HG02840 (cell line): ENCODE data around the gene HNRNPM.

Experiments used
- ATAC-seq: cut with Tn5 transposase; IDR thresholded peaks from one replicate; pipeline ENCODE4 v1.9.1; 2021; ENCODE audit warnings: mild to moderate bottlenecking, moderate library complexity, moderate number of reproducible peaks; ENCODE audit not compliant: unreplicated experiment, low FRiP score

Gene HNRNPM

DNA sequence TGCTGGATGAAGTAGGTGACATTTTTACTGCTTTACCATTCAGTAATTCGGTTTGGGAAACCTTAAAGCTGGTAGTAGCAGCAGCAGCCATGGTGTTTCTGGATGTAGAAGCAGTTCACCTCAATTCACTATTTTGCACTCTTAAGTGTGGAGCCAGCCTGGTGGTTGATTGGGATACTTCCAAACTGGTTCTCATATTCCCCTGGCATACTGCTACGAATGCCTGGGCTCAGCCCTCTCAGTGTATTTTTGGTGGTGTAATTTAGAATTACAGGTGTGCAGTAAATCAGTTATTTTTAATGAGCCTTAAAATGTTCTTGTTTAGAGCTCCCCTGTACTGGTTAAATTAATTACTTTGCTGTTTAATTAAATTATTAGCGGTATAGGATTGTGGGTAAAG lies 12.4 kb downstream of the HNRNPM start:
- no peak for ATAC-seq

DNA sequence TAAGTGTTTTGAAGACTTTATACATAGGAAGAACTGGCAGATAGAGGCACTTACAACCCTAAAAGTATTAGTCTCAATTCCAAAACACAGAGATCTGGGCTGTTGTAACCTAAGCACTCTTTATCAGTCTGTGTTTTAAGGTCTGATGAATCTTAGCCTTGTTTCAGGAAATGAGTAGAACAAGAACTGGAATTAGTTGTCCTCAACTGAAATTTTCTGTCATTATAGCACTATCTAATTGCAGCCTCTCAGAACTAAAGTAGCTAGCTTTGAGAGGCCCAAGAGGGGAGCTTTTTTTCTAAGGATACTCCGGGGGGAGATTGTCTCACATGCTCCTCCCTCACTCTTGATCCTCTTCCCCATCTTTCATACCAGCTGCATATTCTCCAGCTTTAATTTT lies 13.1 kb downstream of the HNRNPM start:
- no peak for ATAC-seq

DNA sequence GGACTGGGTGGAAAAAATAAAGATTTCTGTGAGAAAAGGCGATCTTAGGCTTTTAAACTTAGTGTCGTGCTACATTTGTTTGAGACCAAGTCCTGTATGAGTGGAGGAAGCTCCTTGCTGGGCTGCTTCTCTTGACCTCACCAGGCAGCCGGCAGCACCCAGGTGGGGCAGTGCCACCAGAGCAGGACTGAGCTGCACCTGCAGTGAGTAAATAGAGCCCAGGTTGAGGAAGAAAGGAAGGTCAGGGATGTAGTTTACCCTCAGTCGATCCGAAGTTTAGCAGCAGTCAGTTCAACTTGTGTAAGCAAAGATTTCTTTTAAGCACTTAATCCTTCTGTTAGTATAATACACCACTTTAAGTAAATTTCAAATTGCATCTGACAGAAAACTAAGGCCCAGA lies 13.6 kb downstream of the HNRNPM start:
- no peak for ATAC-seq

DNA sequence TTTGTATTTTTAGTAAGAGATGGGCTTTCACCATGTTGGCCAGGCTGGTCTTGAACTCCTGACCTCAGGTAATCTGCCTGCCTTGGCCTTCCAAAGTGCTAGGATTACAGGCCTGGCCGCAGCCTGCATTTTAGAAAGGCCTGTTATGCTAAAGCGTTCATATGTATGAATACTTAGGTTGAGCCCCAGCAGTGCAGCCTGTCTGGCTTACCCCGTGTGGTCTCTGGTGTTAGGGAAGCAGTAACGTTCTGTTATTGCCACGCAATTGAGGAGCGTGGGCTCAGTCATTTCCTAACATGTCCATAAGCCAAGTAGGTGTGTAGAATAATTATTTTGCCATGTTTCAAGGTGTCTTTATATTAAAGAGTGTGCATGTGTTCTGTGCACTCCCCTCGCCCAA lies 14.3 kb downstream of the HNRNPM start:
- ATAC-seq, result no peak

DNA sequence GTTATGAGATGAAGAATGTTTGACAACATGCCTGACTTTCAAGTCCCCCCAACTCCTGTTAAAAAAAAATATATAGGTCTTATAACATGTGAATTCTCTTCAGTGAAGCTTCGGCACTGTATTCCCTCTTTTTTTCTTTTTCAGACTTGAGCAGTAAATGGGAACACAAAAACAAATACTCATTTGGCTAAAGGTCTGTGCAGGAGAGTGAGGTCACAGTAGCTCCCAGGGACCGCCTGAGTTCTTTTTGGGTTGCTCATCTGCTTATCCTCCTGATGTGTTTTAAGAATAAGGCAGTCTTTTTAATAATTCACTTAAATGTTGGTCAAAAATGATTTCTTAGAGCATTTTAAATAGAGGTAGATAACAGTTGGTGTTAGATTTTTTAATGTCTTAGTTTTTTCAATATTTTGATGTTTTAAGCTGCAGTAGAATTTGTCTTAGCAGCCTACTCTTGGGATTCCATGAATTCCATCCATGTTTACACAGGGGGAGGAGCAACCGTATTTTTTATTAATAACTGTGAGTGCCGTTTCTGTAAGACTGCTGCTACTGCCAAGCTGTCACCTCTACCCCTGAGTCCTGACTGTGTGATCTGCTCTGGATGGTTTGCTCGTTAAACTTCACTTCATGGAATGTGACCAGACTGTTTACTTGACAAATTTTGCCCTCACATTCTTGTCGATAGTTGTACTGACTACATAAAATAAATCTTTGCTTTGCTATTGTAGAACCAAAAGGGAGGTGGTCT lies 14.9 kb downstream of the HNRNPM start:
- ATAC-seq, result no peak

DNA sequence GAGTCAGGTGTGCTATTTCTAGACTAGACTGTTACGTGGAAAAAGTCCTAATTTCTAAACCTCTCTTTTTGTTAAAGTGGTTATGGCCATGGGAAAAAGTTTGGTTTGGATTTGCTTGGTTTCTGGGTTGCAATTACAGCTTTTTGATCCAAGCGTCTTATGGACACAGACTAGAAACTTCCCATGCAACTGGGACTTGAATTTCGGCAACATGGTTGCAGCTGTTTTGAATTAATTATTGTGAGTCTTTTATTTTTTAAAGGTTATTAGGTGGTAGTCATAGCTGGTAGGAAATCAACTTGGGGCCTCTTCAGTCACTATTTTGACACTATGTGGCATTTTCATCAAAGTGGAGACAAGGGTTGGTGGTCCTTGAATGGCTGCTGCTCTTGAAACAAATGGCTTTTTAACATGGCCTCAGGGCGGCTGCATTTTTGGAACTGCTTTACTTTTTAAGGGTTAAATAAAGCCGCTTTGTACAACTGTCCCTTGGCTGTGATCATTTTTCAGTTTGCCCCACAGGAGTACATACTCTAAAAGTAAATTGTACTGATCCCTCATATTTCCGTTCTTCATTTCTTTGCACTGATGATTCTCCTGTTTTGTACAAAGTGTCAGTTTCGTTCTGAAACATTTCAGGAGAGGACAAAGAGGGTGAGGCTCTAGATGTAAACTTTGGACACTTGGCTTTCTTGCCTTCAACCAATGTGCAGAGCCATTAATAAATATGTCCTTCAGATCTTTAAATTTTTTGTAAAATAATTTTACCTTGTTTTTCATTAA lies 15.9 kb downstream of the HNRNPM start:
- no peak for ATAC-seq

DNA sequence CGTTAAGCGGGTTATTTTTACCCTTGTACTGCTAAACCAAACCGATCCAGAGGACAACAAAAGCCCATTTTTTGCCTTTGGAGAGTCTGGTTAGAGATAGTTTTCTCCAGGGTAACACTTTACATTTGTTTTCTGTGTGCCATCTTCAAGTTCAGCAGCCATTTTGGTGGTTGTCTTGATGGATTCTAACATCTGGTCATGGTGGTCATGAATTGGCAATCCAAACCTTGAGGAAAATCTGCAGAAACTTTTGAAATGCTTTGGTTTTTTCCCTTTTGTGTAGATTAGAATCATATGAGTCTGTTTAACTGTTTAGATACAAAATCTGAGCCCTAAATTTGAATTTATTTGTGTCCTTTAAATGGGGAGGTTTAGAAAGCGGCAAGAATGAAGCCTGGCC lies 16.6 kb downstream of the HNRNPM start:
- no peak for ATAC-seq

DNA sequence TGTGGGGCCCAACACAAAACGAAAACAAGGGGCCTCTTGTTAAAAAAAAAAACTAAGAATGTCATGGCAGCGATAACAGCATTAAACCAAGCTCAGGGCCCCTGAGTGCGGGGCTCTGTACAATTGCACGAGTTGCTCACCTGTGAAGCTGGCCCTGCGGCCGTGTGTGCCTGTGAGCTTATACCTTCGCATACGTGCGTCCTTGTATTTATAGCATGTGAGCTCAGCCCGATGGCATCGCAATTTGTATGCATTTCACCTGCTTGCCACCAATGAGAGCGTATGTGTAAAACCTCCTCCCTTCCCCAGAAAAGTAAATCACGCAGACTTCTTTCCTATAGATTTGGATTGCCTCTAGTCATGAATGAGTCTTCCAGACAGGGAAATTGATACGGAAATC lies 17.1 kb downstream of the HNRNPM start:
- ATAC-seq, result no peak

DNA sequence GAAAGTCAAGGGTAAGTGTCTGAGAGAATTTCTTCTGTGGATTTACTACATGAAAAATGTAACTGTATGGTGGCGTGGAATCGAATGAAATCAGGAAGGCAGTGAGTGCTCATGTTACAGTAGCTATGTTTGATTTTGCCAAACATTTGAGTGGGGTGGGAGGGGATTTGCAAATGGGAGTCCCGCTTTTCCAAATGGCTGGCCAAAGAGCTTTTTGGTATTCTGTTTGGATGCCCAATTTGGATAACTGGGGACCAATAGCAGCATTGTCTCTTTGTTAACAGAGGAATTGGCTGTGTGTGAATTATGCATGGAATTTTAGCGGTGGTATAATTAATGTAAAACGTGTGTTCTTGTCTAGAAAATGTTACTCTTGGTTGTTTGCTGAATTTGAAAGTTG lies 17.8 kb downstream of the HNRNPM start:
- no peak for ATAC-seq

DNA sequence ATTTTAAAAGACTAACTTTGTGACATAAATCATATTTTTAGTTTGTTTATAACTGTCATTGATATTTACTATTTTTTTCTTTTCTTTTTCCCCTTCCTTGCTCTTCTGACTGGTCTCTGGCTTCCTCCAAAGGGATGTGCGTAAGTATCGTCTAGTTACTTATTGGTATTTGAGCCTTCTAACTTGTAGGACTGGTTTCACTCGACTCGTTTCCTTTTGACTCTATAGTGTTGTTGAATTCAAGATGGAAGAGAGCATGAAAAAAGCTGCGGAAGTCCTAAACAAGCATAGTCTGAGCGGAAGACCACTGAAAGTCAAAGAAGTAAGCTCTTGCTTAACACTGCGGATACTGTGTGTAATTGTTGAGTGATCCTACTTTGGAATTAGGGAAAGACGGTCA lies 18.6 kb downstream of the HNRNPM start:
- no peak for ATAC-seq

DNA sequence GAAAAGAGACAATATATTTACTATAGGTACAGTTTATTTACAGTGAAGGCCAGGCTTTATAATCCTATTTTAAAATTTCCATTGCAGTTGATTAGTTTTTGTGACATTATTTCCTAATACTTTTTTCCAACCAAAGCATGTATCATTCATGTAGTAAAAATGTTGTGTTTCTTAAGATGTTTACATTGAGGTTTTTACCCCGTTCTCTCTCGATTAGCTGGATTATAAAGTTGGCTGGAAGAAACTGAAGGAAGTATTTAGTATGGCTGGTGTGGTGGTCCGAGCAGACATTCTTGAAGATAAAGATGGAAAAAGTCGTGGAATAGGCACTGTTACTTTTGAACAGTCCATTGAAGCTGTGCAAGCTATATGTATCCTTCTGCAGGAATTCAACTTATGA lies 21.2 kb downstream of the HNRNPM start:
- no peak for ATAC-seq

DNA sequence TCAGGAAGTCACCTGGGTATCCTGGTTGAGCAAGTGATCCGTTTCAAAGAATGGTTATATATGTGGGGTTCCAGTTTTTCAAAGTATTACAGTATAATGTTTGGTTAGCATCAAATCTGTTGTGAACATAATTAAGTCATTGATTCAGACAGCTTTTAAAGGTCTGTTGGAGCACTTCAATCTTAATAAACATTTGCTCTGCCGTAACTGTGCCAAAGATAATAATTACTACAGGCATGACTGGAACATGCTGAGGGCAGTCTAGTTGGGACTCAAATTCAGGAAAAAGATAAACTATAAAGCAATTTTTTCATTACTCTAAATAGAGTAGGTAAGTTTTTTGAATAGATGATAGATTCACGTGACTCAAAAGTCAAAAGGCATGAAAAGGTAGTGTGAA lies 23.3 kb downstream of the HNRNPM start:
- no peak for ATAC-seq

DNA sequence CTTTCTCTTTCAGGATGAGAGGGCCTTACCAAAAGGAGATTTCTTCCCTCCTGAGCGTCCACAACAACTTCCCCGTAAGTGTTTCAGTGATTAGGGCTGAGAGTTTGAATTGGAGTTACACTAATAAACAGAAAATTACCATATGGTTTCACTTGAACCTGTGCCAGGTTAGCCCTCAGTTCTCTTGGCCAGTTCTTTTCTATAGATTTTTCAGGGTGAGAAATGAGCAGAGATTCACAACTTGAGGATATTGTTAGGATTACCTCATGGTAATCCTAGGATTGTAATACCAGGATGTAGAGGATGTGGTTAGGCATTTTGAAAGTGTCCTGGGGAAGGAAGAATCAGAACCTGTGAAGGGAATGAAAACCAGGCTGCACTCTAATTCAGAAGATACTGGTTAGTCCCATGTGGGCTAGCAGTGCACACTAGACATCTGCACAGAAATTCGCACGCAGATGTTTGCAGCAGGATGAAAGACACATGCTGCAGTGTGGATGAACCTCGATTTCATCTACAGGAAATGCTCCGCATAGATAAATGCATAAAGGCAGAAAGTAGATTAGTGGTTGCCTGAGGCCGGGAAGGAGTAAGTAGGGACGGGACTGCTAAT lies 24.1 kb downstream of the HNRNPM start:
- ATAC-seq, result no peak

DNA sequence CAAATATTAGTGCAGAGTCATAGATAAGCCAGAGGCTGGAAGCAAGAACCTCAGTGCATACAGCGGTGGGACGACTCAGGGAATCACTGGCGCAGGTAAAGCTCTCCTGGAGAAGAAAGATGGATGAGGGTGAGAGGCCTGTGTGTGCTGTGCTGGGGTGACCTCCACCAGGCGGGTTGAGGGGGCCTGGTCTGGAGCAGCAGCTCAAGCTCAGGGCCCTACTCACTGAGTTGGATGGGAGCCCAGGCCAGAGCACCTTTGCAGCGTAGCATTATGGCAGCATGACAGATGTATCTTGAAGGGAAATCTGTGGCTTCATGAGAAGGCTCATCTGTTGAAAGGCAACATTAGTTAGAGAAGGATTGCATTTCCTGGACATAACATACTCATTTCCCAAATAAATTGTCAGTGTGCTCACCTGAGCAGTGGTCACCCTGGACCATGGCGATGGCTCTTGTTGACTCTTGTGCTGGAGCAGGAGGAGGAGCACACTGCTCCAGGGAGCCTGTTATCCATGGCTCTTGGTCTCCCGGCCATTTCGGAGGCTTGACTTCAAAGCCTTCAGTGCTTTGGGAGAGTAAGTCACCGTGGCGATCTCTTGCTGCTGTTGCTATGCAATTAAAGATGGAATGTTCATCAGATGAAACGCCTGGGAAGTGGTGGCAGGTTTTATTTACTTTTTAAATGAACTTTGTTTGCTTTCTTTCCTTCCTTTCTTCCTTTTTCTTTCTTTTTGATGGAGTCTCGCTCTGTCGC lies 25.0 kb downstream of the HNRNPM start:
- no peak for ATAC-seq

DNA sequence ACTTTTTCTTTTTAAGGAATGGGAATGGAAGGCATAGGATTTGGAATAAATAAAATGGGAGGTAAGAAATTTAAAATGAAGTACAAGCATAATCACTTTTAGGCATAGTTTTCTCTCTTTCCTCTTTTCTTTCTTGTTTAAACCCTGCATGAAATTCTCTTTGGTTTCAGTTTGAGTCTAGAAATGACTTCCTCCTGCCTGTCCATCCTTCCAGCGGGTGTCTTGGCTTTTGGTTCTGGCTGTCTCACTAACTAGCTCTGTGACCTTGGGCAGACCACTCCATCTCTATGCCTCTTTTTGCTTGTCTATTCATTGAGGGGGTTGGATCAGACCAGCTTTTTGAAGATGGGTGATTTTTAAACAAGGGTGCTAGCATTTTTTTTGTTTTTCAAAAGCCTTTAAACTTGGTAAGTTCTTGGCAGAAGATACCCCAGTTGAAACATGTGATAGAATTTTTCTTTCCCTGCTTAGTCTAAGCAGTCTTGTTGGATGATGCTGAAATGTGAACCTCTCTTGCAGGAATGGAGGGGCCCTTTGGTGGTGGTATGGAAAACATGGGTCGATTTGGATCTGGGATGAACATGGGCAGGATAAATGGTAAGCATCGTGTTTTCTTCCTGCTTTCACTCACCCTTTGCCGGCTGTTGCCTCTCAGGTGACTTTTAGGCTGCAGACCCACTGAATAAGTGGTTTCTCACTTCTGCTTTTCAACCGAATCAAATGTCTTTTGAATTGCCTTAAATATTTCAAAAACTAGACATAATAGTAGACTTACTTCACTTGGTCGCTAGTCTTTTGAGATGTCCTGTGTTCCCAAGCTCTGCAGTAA lies 29.1 kb downstream of the HNRNPM start:
- peak; percentile 58 for ATAC-seq

DNA sequence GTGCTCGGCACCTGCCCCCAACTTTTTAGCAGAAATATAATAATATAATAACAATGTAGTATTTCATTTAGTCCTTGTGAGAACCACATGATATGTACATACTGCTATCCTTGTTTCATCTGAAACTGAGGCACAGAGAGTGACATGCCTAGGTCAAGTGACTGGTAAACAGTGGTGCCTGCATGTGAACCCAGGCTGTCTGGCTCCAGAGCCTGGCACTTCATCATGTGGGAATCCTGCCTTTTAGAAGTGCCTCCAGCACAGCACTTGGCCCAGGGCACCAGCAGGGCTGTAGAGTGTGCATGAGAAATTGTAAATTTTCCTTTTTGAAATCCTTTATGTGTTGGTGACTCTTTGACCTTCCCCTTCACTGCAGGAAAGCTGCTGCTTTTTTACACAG lies 30.2 kb downstream of the HNRNPM start:
- no peak for ATAC-seq

DNA sequence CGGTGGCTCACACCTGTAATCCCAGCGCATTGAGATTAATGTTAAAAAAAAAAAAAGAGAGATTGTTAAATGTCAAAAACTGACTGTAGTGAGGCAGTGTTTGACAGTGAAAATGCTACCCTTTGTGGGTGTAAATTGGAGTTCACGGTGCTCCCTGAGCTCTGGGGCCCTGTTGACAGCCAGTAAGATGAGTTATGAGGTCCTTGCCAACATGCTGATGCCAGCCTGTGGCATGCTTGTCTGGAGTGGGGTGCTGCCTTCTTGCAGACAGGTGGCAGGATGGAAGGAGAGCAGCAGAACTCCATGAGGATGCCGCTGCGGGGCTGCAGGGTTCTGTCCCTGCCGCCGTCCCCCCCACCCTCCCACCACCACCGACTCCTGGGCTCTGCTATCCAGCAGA lies 31.7 kb downstream of the HNRNPM start:
- no peak for ATAC-seq

DNA sequence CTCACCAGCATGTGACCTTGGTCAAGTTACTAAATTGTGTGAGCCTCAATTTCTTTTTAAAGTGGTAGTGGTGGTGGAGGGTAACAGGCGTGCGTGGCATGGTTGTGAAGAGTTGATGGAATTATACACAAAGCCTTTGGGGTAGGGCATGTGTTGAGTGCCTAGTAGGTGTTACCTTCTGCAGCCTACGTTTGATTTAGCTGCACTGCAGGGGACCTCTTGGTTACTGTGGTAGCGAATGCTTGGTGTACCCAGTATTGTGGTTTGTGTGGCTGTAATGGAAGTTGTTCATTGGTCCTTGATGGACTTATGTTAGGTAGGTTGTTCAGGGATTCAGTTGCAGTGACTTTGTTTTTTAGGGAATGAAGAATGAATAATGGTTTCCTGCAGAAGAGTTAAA lies 33.1 kb downstream of the HNRNPM start:
- ATAC-seq, result no peak

DNA sequence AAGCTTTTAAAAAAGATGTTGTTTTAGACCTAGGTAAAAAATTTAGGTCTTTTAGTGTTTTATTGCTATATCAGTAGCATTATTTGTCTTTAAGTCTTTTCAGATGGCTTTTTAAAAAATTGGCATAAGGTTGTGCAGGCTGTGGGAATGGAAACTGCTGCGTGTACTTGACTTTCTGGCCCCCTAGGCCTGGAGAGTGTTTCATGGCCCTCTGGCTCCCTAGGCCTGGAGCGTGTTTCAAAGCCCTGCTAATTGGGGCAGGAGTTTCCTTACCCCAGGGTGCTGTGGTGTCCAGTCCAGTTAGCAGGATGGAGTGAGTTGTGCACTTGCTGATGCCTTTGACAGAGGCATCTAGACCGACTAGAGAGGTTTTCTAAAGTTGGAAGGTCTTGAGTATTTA lies 33.8 kb downstream of the HNRNPM start:
- ATAC-seq, result no peak

DNA sequence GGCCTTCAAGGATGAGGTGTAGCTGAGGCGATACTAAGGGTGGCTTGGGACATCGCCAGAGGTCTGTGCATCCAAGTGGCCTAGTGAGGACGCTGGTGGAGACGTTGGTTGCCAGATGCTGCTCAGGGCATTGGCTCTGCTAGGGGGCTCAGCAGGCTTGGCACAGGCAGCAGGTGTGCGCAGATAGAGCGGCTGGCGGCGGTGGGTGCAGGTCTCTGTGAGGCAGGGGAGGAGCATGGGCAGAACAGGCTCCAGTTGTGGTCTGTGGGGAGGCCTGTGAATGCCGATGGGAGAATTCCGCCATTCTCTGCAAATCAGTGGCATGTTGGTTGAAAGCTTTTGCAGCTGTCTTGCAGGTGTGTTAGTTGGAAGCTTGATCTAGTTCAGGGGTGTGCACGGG lies 36.4 kb downstream of the HNRNPM start:
- ATAC-seq, result no peak
